Fibroblast of upper back skin (primary cell): Measurements from ENCODE around the gene C10orf90.
"Not testable (repeated sequence)": the region's sequence is repeated elsewhere in the genome, so short reads cannot be mapped to it uniquely, and the experiment has no call there.

Source experiments
- DNase-seq: peaks from one replicate; pipeline ENCODE4 v3.0.0-alpha.2; 2013

C10orf90 gene

DNA sequence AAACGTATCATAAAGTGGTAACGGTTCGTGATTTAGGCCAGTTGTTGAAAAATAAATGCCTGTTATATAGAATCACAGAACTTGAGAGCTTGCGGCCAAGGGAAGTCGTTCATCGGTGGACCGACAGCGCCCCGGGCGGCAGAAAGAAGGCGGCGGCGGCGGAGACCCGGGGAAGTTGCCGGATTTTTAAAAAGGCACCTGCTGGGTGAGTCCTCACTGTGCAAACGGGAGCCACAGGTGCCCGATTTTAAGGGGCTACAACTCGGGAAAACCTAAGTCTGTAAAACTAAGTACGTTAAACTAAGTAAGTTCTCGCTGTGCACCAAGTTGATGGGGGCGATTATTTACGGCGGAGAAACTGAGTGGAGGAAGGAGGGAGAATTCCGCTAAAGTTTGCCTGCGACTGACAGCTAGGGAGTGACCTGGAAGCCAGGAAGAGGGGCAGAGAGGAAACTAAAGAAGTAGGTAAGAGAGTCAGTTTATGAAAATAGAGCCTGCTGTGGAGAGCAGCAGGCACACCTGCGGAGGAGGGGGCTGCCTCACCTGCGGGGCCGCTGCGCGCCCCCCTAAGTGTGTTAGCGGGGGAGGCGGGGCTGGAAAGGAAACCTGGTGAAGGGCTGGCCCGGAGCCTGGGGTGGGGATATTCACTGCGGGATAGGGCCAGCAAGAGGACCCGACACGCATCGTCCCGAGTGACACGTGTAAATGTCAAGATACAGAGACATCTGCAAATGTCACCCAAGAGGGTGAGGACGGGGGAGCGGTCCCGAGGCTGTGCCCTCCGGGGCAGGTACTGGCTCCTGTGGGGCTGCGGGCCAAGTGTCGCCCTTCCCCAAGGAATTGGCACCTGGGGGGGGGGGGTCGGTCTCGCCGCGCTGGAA lies 283.2 kb downstream of the C10orf90 start:
- DNase-seq: peak; percentile 82

DNA sequence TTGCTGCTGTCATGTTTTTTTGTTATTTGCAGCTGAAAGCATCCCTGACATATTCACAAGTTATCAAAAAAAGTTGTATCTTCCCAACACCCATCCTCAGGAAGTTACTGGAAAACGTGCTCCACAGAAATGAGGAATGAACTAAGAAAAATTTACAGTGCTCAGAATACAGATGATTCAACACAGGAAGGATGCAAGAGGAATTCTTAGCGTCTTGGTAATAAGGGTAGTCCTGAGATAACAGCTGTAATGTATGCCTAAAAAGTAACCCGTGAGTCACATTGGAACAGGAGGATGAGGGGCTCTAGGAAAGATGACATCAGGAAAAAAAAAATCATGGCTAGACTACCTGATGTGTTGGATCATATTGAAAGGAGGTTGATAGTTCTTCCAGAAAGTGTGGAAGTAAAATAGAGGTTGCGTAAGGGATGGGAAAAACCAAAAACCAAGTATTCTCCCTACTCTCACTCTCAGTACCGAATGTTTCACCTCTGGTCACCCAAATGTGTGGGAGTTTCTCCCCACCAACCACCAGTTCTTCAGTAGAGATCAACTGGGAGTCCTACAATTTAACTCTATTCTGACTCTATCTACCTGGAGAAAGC lies 286.1 kb downstream of the C10orf90 start:
- DNase-seq: peak; percentile 94

DNA sequence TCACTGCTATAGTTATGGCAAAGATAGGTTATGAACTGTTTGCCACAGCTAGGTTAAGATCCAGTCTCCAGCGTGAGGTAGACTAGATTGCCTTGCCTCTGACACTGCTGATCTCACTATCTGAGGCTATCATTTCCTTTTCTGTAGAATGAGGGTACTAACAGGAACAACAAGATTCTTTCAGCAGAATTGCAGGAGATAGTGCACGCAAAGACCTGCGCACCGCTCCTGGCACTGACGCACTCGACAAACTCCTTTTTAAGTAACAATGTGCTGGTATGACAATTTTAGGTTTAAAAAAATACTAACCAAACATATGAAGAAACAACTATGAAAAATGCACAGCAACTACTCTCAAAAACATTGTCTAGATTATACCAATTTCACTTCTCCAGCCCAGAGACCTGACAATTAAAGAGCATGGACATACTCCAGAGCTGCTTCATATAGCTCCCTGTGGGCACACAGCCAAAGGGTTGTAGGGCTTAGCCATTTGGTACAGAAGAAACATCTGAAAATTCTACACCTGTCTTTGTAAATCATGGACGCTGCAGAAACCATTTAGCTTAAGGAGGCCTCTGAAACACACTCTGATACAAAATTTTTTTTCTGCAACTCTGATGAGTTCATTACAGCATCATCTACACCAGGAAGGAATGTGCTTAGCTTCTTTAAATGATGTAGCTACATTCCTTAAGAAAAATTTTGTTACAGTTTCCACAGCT lies 290.0 kb downstream of the C10orf90 start:
- DNase-seq: peak; percentile 25

DNA sequence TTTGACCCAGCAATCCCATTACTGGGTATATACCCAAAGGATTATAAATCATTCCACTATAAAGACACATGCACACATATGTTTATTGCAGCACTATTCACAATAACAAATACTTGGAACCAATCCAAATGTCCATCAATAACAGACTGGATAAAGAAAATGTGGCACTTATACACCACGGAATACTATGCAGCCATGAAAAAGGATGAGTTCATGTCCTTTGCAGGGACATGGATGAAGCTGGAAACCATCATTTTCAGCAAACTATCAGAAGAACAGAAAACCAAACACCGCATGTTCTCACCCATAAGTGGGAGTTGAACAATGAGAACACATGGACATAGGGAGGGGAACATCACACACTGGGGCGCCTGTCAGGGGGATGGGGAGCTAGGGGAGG lies 291.3 kb downstream of the C10orf90 start:
- not testable (repeated sequence) for DNase-seq

- peak; percentile 57 for DNase-seq
Measured at GRCh38 chr10:126376956-126377355, 293.5 kb downstream of the C10orf90 start.

DNA sequence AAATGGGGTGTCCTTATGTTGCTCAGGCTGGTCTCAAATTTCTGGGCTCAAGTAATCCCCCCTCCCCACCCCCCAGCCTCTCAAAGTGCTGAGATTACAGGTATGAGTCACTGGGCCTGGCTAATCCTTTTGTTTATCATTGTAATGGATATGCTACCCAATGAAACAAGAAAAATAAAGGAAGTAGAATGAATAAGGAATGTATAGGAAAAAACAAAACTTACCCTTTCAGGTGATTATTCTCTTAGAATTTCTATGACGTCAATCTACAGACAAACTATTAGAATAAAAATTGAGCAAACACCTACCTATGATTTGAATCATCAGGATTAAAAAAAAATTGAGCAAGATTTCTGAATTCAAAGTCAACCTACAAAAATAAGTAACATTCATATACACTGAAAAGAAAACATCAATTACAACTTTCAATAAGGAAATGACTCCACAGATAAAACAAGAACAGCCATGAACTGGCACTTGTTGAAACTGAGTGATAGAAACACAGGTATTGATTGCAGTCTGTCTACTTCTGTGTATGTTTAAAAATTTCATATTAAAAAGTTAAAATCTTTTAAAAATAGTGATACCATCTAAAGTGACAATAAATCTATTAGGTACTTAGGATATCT lies 294.5 kb downstream of the C10orf90 start:
- DNase-seq: no peak

- DNase-seq: no peak
Measured at GRCh38 chr10:126375299-126375698, 295.2 kb downstream of the C10orf90 start.
